ENCODE measurements around the gene FNDC3B. TPM values are rescaled to one million over a fixed set of nuclear protein-coding genes. Genes with fewer than 3 reads are reported as not detected.

The FNDC3B gene
- total and polyA plus RNA-seq, 9 of the 15 experiments (the other 6 are each of a cell fraction or from before 2014, with no cell fraction given), result 7.0 to 35.8 (median 16.2) TPM

- Histone ChIP-seq H3K4me2 (ENCODE audit: insufficient read depth, low read length) (no peak overlapping the region), H4K20me1 (replicated peaks; ENCODE audit: control insufficient read depth, insufficient read depth, low read length) (0 out of 2 replicates have a peak, but pooled peaks cover 5% of the 10 kb centered on the region), H3K4me1 (replicated peaks in 1 of 2; ENCODE audit: control insufficient read depth in 2 of 2, insufficient read depth in 2 of 2, low read length in 2 of 2) (peaks cover 3 to 12% of the 10 kb centered on the region in 2 experiments; a peak in 3 of 5 replicates), H3K9me3 (replicated peaks; ENCODE audit: control insufficient read depth, insufficient read depth, low read depth, low read length) (peaks cover 2% of the 10 kb centered on the region; the same call in 1 of the 2 replicates), H3K79me2 (ENCODE audit: control insufficient read depth, insufficient read depth, low read length) (peaks cover 89% of the 10 kb centered on the region), H3K4me3 (no peak overlapping the region), H3K36me3 (ENCODE audit: control insufficient read depth, insufficient read depth, low read length) (peaks cover 14% of the 10 kb centered on the region; the same call in 2 of the 3 replicates), H3K9ac (ENCODE audit: insufficient read depth in 1 of 2, low read depth in 2 of 2, low read length in 2 of 2) (no peak overlapping the region), H2AFZ (ENCODE audit: low read depth, low read length) (no peak overlapping the region), H3K27ac (ENCODE audit: extremely low read depth, low read depth, low read length) (no peak overlapping the region), H3K9me1 (ENCODE audit: control insufficient read depth, insufficient read depth, low read length) (no peaks in the 10 kb centered on the region), H3K27me3 (ENCODE audit: control insufficient read depth in 2 of 2, insufficient read depth in 2 of 2, low read length in 2 of 2) (no peaks in the 10 kb centered on the region)
- FAIRE-seq (no peak), DNase-seq (ENCODE audit: extremely low read depth in 1 of 4, low spot score in 3 of 4) (no peak), ATAC-seq (no peak)
- no TSS peak for BruUV-seq (replicated peaks)
- 90% methylated on average over 3 of the region's 3 CpGs for WGBS (ENCODE audit: insufficient coverage, low coverage, missing lambda C conversion rate)
- POLR2A ChIA-PET, result interaction anchor here (0.5 to 0.8 kb wide), 2 partner anchors 10 to 631 kb away, joined by 3 read pairs; no protein-coding TSS in a partner anchor
- CTCF ChIA-PET (ENCODE audit: low intra/inter-chr PET ratio), result no interaction called here
- in situ Hi-C loops (cut with MboI) (no loop called here), intact Hi-C loops (cut with micrococcal nuclease) (no loop called here)
- TF ChIP-seq ZSCAN29 (IDR thresholded peaks at IDR 0.05) (no peak), ZNF407 (IDR thresholded peaks at IDR 0.05; ENCODE audit: low read depth) (no peak), GTF2F1 (IDR thresholded peaks at IDR 0.05; ENCODE audit: low read depth, low read length) (no peak), ZNF197 (CRISPR knock-in tag; IDR thresholded peaks at IDR 0.05; ENCODE audit: low read depth) (no peak), RBM22 (IDR thresholded peaks at IDR 0.05; ENCODE audit: low read depth, low read length, poor library complexity, severe bottlenecking) (no peak), FOXO4 (CRISPR knock-in tag; IDR thresholded peaks at IDR 0.05) (no peak), THAP12 (CRISPR knock-in tag; IDR thresholded peaks at IDR 0.05) (no peak), HMG20B (CRISPR knock-in tag; IDR thresholded peaks at IDR 0.05) (no peak), IRF9 (tag; IDR thresholded peaks at IDR 0.05) (no peak), WHSC1 (IDR thresholded peaks at IDR 0.05; ENCODE audit: low read length) (no peak)
Measured at GRCh38 chr3:172059532-172059931, 20.2 kb downstream of the FNDC3B start.
